Endothelial cell of umbilical vein (primary cell): ENCODE data around the gene KANSL1. TPM values are rescaled to one million over a fixed set of nuclear protein-coding genes. Genes with fewer than 3 reads are reported as not detected.

Experiments used
- BruUV-seq: library from RNA; stranded (reverse); fragments of 400-500 nt; replicated peaks from 2 replicates; lab custom pipeline; 2021; lab: Mats Ljungman, UMichigan
- CTCF ChIA-PET: fragments of 300-600, 350-600 bp; sonication (Branson Sonifier 250); formaldehyde crosslinking; loops from one replicate; lab custom pipeline; 2021; ENCODE audit warnings: antibody characterized with exemption, inconsistent platforms; lab: Charles Lee
- POLR2A ChIA-PET: fragments of 300-600, 350-600 bp; sonication (Branson Sonifier 250); formaldehyde crosslinking; loops from one replicate; lab custom pipeline; 2021; ENCODE audit warnings: antibody characterized with exemption, inconsistent platforms; lab: Charles Lee
- DNase-seq: peaks from one replicate; pipeline ENCODE4 v3.0.0-alpha.2; 2011; ENCODE audit warnings: low read depth, low spot score
- FAIRE-seq: peaks from 2 replicates; lab custom pipeline; 2011; peaks lifted over from hg19 to GRCh38; lab: Jason Lieb, UNC
- H2AFZ ChIP-seq: 2 replicates; pipeline ENCODE4 v1.6.0; 2012; ENCODE audit warnings: low read depth, low read length, control low read depth, inconsistent platforms
- H3K27ac ChIP-seq: 2 replicates; pipeline ENCODE4 v1.5.1; 2011; ENCODE audit warnings: low read depth, mild to moderate bottlenecking, control low read depth, low read length, moderate library complexity; ENCODE audit not compliant: insufficient read depth
- H3K27me3 ChIP-seq, 2 experiments: 2 replicates each; pipeline versions ENCODE4 v1.6.0 to v1.6.1; 2011; ENCODE audit warnings: low read length in 2 of 2, mixed read lengths in 1 of 2; ENCODE audit not compliant: control insufficient read depth in 2 of 2, insufficient read depth in 2 of 2
- H3K36me3 ChIP-seq, 2 experiments: 2 replicates in 1 of 2; 3 replicates in 1 of 2; pipeline ENCODE4 v1.5.1; 2011; ENCODE audit warnings: low read length in 2 of 2, mild to moderate bottlenecking in 1 of 2, moderate library complexity in 1 of 2; ENCODE audit not compliant: control insufficient read depth in 2 of 2, insufficient read depth in 2 of 2; ENCODE audit errors: extremely low read depth in 1 of 2
- H3K4me1 ChIP-seq: 3 replicates; pipeline ENCODE4 v1.5.1; 2011; ENCODE audit warnings: mild to moderate bottlenecking, low read length; ENCODE audit not compliant: control insufficient read depth, insufficient read depth; ENCODE audit errors: extremely low read depth
- H3K4me2 ChIP-seq: 2 replicates; pipeline ENCODE4 v1.6.1; 2011; ENCODE audit warnings: low read length, control low read depth, mixed read lengths; ENCODE audit not compliant: insufficient read depth
- H3K4me3 ChIP-seq, 3 experiments: fragments of 200-600 bp in 1 of 3; sonication (generic), shearing (Covaris generic) in 1 of 3; replicated peaks in 1 of 3; 2 replicates each; pipeline ENCODE4 v1.5.1; 2011 to 2016; ENCODE audit warnings: control low read depth in 3 of 3, low read length in 3 of 3, mild to moderate bottlenecking in 2 of 3, inconsistent platforms in 1 of 3, low read depth in 1 of 3, moderate library complexity in 1 of 3; ENCODE audit not compliant: insufficient read depth in 1 of 3
- H3K79me2 ChIP-seq: 2 replicates; pipeline ENCODE4 v1.6.0; 2012; ENCODE audit warnings: low read length, inconsistent platforms; ENCODE audit not compliant: control insufficient read depth, insufficient read depth
- H3K9ac ChIP-seq: replicated peaks from 2 replicates; pipeline ENCODE3; 2011; ENCODE audit warnings: low read length, control low read depth; ENCODE audit not compliant: insufficient read depth; ENCODE audit errors: extremely low read depth
- H3K9me1 ChIP-seq: replicated peaks from 3 replicates; pipeline ENCODE4 v1.6.0; 2011; ENCODE audit warnings: mild to moderate bottlenecking, low read length; ENCODE audit not compliant: control insufficient read depth, insufficient read depth; ENCODE audit errors: extremely low read depth
- H3K9me3 ChIP-seq: replicated peaks from 2 replicates; pipeline ENCODE4 v1.5.1; 2012; ENCODE audit warnings: low read length, inconsistent platforms; ENCODE audit not compliant: control insufficient read depth, insufficient read depth
- H4K20me1 ChIP-seq: replicated peaks from 2 replicates; pipeline ENCODE3; 2011; ENCODE audit warnings: mild to moderate bottlenecking, low read length; ENCODE audit not compliant: control insufficient read depth, insufficient read depth; ENCODE audit errors: extremely low read depth
- EZH2 ChIP-seq: IDR thresholded peaks from 2 replicates; pipeline ENCODE4 v1.6.1; 2012; ENCODE audit warnings: borderline replicate concordance, low read depth, mild to moderate bottlenecking, moderate library complexity, low read length, inconsistent platforms; ENCODE audit not compliant: severe bottlenecking
- FOS ChIP-seq: IDR thresholded peaks from 2 replicates; pipeline ENCODE4 v1.6.1; 2011; ENCODE audit warnings: mild to moderate bottlenecking, low read length, moderate library complexity, borderline replicate concordance; ENCODE audit not compliant: insufficient read depth
- GATA2 ChIP-seq: IDR thresholded peaks from 2 replicates; pipeline ENCODE4 v1.7.0; 2011; ENCODE audit warnings: low read depth, mild to moderate bottlenecking, moderate library complexity, mixed read lengths, low read length; ENCODE audit not compliant: insufficient read length, insufficient read depth
- JUN ChIP-seq: IDR thresholded peaks from 2 replicates; pipeline ENCODE4 v1.6.1; 2011; ENCODE audit warnings: borderline replicate concordance, low read depth; ENCODE audit not compliant: insufficient read length, insufficient read depth
- POLR2A ChIP-seq: IDR thresholded peaks from 2 replicates; pipeline ENCODE4 v1.6.1; 2012; ENCODE audit warnings: low read depth, mild to moderate bottlenecking, control low read depth, low read length
- POLR2AphosphoS5 ChIP-seq: IDR thresholded peaks from 2 replicates; pipeline ENCODE4 v1.6.1; 2012; ENCODE audit warnings: low read depth, mild to moderate bottlenecking, control low read depth, low read length, moderate library complexity; ENCODE audit not compliant: insufficient read depth
- dilution Hi-C: fragments of 300-500 bp; cut with MboI; formaldehyde crosslinking; loops from one replicate; pipeline ENCODE4 v1.15.0; 2019; ENCODE audit warnings: low sequenced_read_pairs; ENCODE audit not compliant: extremely low pct_ligation_motif_present
- intact Hi-C: fragments of 100-400 bp; cut with micrococcal nuclease; formaldehyde crosslinking; loops from one replicate; pipeline ENCODE4 v1.10.0; 2022
- polyA plus RNA-seq, 4 experiments: library from polyadenylated mRNA; depleted of rRNA in 3 of 4; stranded (reverse) in 3 of 4; unstranded in 1 of 4; fragments of >200 nt; gene quantifications; 2 replicates each; pipeline versions ENCODE4 v1.2.1 to v1.2.3, GENCODE V29; 2011 to 2012; ENCODE audit warnings: missing spikeins in 1 of 4
- total RNA-seq: library from RNA; stranded (reverse); gene quantifications from 2 replicates; pipeline ENCODE4 v1.2.3, GENCODE V29; 2021
- TF ChIP-seq, protein P1 (sequence below), 2 donors: IDR thresholded peaks; 1 replicate in 1 of 2; 2 replicates in 1 of 2; pipeline ENCODE4 v1.5.1; 2011; ENCODE audit warnings: low read length in 2 of 2, mild to moderate bottlenecking in 2 of 2, moderate library complexity in 2 of 2, control low read depth in 1 of 2, inconsistent platforms in 1 of 2, low read depth in 1 of 2; ENCODE audit not compliant: insufficient read depth in 1 of 2; ENCODE audit errors: extremely low read depth in 1 of 2

KANSL1 gene
- total and polyA plus RNA-seq, 2 donors (not counting 3 experiments of a cell fraction or from before 2014, with no cell fraction given), result 29.1 to 74.0 TPM

- H3K27ac ChIP-seq, result peak overlapping the region; percentile 50
- intact Hi-C loops, result loop anchor here (1.0 to 10.0 kb wide), 6 partner anchors 19 to 192 kb away; no protein-coding TSS in a partner anchor
- dilution Hi-C loops, result no loop called here
- TF ChIP-seq POLR2A (no peak), JUN (no peak), POLR2AphosphoS5 (no peak), FOS (no peak), GATA2 (no peak), EZH2 (no peak)
- TF ChIP-seq, protein P1, sequence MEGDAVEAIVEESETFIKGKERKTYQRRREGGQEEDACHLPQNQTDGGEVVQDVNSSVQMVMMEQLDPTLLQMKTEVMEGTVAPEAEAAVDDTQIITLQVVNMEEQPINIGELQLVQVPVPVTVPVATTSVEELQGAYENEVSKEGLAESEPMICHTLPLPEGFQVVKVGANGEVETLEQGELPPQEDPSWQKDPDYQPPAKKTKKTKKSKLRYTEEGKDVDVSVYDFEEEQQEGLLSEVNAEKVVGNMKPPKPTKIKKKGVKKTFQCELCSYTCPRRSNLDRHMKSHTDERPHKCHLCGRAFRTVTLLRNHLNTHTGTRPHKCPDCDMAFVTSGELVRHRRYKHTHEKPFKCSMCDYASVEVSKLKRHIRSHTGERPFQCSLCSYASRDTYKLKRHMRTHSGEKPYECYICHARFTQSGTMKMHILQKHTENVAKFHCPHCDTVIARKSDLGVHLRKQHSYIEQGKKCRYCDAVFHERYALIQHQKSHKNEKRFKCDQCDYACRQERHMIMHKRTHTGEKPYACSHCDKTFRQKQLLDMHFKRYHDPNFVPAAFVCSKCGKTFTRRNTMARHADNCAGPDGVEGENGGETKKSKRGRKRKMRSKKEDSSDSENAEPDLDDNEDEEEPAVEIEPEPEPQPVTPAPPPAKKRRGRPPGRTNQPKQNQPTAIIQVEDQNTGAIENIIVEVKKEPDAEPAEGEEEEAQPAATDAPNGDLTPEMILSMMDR (IDR thresholded peaks at IDR 0.05; ENCODE audit: extremely low read depth in 1 of 2, insufficient read depth in 1 of 2, low read depth in 1 of 2, low read length in 2 of 2), result peak; percentile 48 to 56
- ChIA-PET POLR2A (no interaction called here), CTCF (interaction anchor here (0.6 to 3.2 kb wide), 6 partner anchors 17 to 152 kb away, joined by 3 to 72 read pairs (median 30); no protein-coding TSS in a partner anchor)
- peak overlapping the region; percentile 83 for H3K4me2 ChIP-seq
- peak overlapping the region in 2 of 3 experiments; percentile 64 to 90 for H3K4me3 ChIP-seq
- H2AFZ ChIP-seq, result no peak overlapping the region
- FAIRE-seq (no peak), DNase-seq (peak; percentile 81)
- H3K9ac ChIP-seq, result peak overlapping the region; percentile 54
- peaks cover 7% of the 10 kb centered on the region for H4K20me1 ChIP-seq
- H3K9me3 ChIP-seq, result no peaks in the 10 kb centered on the region
- H3K9me1 ChIP-seq, result no peaks in the 10 kb centered on the region
- H3K27me3 ChIP-seq, result no peaks in the 10 kb centered on the region
- TSS peak; percentile 43 for BruUV-seq
- H3K4me1 ChIP-seq, result peaks cover 26% of the 10 kb centered on the region
- peaks cover 53% of the 10 kb centered on the region for H3K79me2 ChIP-seq
- H3K36me3 ChIP-seq, result no peaks in the 10 kb centered on the region
Observed at GRCh38 chr17:46194393-46195216, 1.4 kb upstream of the KANSL1 start.
